Adrenal gland (tissue), 5 donors: ENCODE data around the gene POLR2C.

Source experiments
- CTCF ChIP-seq, 6 experiments: fragments of 450-650 bp in 4 of 6; fragments of 200-600 bp in 2 of 6; sonication (generic) in 1 of 6; IDR thresholded peaks; 1 replicate in 5 of 6; 2 replicates in 1 of 6; pipeline versions ENCODE4 v1.5.1 to v1.8.0; 2016 to 2021; ENCODE audit warnings: antibody characterized with exemption in 6 of 6, mild to moderate bottlenecking in 2 of 6, moderate library complexity in 1 of 6
- POLR2A ChIP-seq, 2 donors: fragments of 450-650 bp; IDR thresholded peaks; one replicate each; pipeline ENCODE4 v1.6.1; 2017; ENCODE audit warnings: antibody characterized with exemption in 2 of 2, mild to moderate bottlenecking in 2 of 2, moderate library complexity in 1 of 2
- donor health status: DM: no; HTN: no; CAD: no.

GRCh38 chr16:57509231-57509923 lies 46.9 kb downstream of the POLR2C start:
- TF ChIP-seq POLR2A (IDR thresholded peaks at IDR 0.05) (no peak), CTCF (IDR thresholded peaks at IDR 0.05) (no peak)
